GM12878 (cell line): ENCODE data around the gene KTI12. TPM values are rescaled to one million over a fixed set of nuclear protein-coding genes. Genes with fewer than 3 reads are reported as not detected.

Experiments
- ATAC-seq: fragments of 200-7000 bp; cut with Tn5 transposase; 3 replicates; pipeline ENCODE4 v1.9.1; 2020; ENCODE audit warnings: mild to moderate bottlenecking, moderate library complexity
- BruUV-seq: library from RNA; stranded (reverse); fragments of 400-500 nt; replicated peaks from 2 replicates; lab custom pipeline; 2021; lab: Mats Ljungman, UMichigan
- CTCF ChIA-PET: fragments of 300-600 bp; sonication (Branson Sonifier 250); formaldehyde crosslinking; extraction: SDS; loops from one replicate; lab custom pipeline; 2021; ENCODE audit warnings: inconsistent platforms; lab: Yijun Ruan, JAX
- POLR2A ChIA-PET: fragments of 350-600 bp; formaldehyde crosslinking; extraction: SDS; loops from one replicate; lab custom pipeline; 2021; ENCODE audit warnings: inconsistent platforms; lab: Charles Lee
- RAD21 ChIA-PET: fragments of 300-600 bp; sonication (Branson Sonifier 250); formaldehyde crosslinking; loops from one replicate; lab custom pipeline; 2023; ENCODE audit warnings: antibody characterized with exemption; ENCODE audit not compliant: unreplicated experiment; lab: Charles Lee
- SMC1A ChIA-PET: fragments of 300-600 bp; sonication (Branson Sonifier 250); formaldehyde crosslinking; loops from one replicate; lab custom pipeline; 2023; ENCODE audit not compliant: unreplicated experiment, uncharacterized antibody; lab: Charles Lee
- DNase-seq: peaks from one replicate; pipeline ENCODE4 v3.0.0-alpha.2; 2011; ENCODE audit warnings: low read depth, low spot score
- FAIRE-seq: peaks from 3 replicates; lab custom pipeline; 2011; peaks lifted over from hg19 to GRCh38; lab: Jason Lieb, UNC
- H2AFZ ChIP-seq: 2 replicates; pipeline ENCODE4 v1.6.0; 2011; ENCODE audit warnings: low read depth, low read length, control low read depth; ENCODE audit not compliant: control insufficient read depth
- H3K27ac ChIP-seq: 2 replicates; pipeline ENCODE4 v1.5.1; 2011; ENCODE audit warnings: control low read depth; ENCODE audit not compliant: control insufficient read depth, insufficient read depth
- H3K27me3 ChIP-seq, 2 experiments: replicated peaks in 1 of 2; 2 replicates each; pipeline versions ENCODE4 v1.6.0 to v1.6.1; 2011; ENCODE audit warnings: low read length in 1 of 2; ENCODE audit not compliant: control insufficient read depth in 2 of 2, insufficient read depth in 2 of 2
- H3K36me3 ChIP-seq, 2 experiments: 2 replicates each; pipeline ENCODE4 v1.5.1; 2011; ENCODE audit warnings: low read length in 1 of 2; ENCODE audit not compliant: control insufficient read depth in 2 of 2, insufficient read depth in 2 of 2
- H3K4me1 ChIP-seq: 2 replicates; pipeline ENCODE4 v1.6.1; 2011; ENCODE audit warnings: mild to moderate bottlenecking, low read length, moderate library complexity, mixed read lengths; ENCODE audit not compliant: control insufficient read depth, insufficient read depth
- H3K4me2 ChIP-seq: 2 replicates; pipeline ENCODE4 v1.6.0; 2011; ENCODE audit warnings: control low read depth; ENCODE audit not compliant: control insufficient read depth, insufficient read depth
- H3K4me3 ChIP-seq: fragments of 200-600 bp; sonication (generic); 2 replicates; pipeline ENCODE4 v1.5.1; 2016
- H3K79me2 ChIP-seq: 2 replicates; pipeline ENCODE4 v1.6.0; 2011; ENCODE audit warnings: low read length; ENCODE audit not compliant: control insufficient read depth, insufficient read depth
- H3K9ac ChIP-seq: 2 replicates; pipeline ENCODE4 v1.8.0; 2011; ENCODE audit warnings: low read length, control low read depth, mixed read lengths; ENCODE audit not compliant: control insufficient read depth, insufficient read depth
- H3K9me3 ChIP-seq: replicated peaks from 3 replicates; pipeline ENCODE4 v1.5.1; 2011; ENCODE audit warnings: mild to moderate bottlenecking, low read length; ENCODE audit not compliant: control insufficient read depth, insufficient read depth
- H4K20me1 ChIP-seq: 2 replicates; pipeline ENCODE4 v1.6.0; 2011; ENCODE audit not compliant: control insufficient read depth, insufficient read depth
- CREM ChIP-seq: IDR thresholded peaks from 2 replicates; pipeline ENCODE4 v1.6.1; 2014; ENCODE audit warnings: antibody characterized with exemption, low read depth
- EGR1 ChIP-seq, 2 experiments: IDR thresholded peaks; 1 replicate in 1 of 2; 2 replicates in 1 of 2; pipeline ENCODE4 v1.6.1; 2011 to 2012; ENCODE audit warnings: low read depth in 2 of 2, low read length in 2 of 2, borderline replicate concordance in 1 of 2, mild to moderate bottlenecking in 1 of 2, moderate library complexity in 1 of 2
- EZH2 ChIP-seq: IDR thresholded peaks from 2 replicates; pipeline ENCODE4 v1.6.1; 2012; ENCODE audit warnings: low read depth, mild to moderate bottlenecking, control low read depth, inconsistent platforms, low read length, borderline replicate concordance; ENCODE audit not compliant: control insufficient read depth
- FOS ChIP-seq: IDR thresholded peaks from 3 replicates; pipeline ENCODE4 v1.6.1; 2011; ENCODE audit warnings: borderline replicate concordance; ENCODE audit not compliant: insufficient read length; ENCODE audit errors: extremely low read depth
- GABPA ChIP-seq: IDR thresholded peaks from 2 replicates; pipeline ENCODE4 v1.6.1; 2014; ENCODE audit warnings: antibody characterized with exemption, low read depth, mild to moderate bottlenecking, inconsistent platforms
- IKZF2 ChIP-seq, 2 experiments: fragments of 450-650 bp; IDR thresholded peaks; 2 replicates each; pipeline ENCODE4 v1.6.1; 2017; ENCODE audit warnings: mild to moderate bottlenecking in 2 of 2, moderate library complexity in 2 of 2
- JUND ChIP-seq: IDR thresholded peaks from 2 replicates; pipeline ENCODE4 v1.6.1; 2012; ENCODE audit warnings: low read depth, mild to moderate bottlenecking, low read length, improper control_type of control experiment, moderate library complexity
- KLF5 ChIP-seq: fragments of 450-650 bp; IDR thresholded peaks from 2 replicates; pipeline ENCODE4 v1.6.1; 2014; ENCODE audit warnings: mild to moderate bottlenecking; ENCODE audit not compliant: partially characterized antibody
- MYC ChIP-seq: IDR thresholded peaks from 2 replicates; pipeline ENCODE4 v1.6.1; 2011; ENCODE audit warnings: mild to moderate bottlenecking, low read length, moderate library complexity, inconsistent platforms; ENCODE audit not compliant: insufficient read depth, insufficient replicate concordance, insufficient read length, severe bottlenecking
- NR2C1 ChIP-seq: fragments of 450-650 bp; IDR thresholded peaks from 2 replicates; pipeline ENCODE4 v1.6.1; 2017; ENCODE audit warnings: antibody characterized with exemption, mild to moderate bottlenecking, moderate library complexity
- NRF1 ChIP-seq: conservative IDR thresholded peaks from 2 replicates; pipeline ENCODE4 v1.6.1; 2011; ENCODE audit warnings: mild to moderate bottlenecking, low read depth, low read length, improper control_type of control experiment
- PKNOX1 ChIP-seq: fragments of 450-650 bp; IDR thresholded peaks from 2 replicates; pipeline ENCODE4 v1.6.1; 2016; ENCODE audit warnings: mild to moderate bottlenecking
- SIX5 ChIP-seq: IDR thresholded peaks from 2 replicates; pipeline ENCODE4 v1.6.1; 2011; ENCODE audit warnings: mild to moderate bottlenecking, low read depth, low read length, moderate library complexity; ENCODE audit not compliant: severe bottlenecking
- ZNF622 ChIP-seq: fragments of 450-650 bp; IDR thresholded peaks from 2 replicates; pipeline ENCODE4 v1.6.1; 2017; ENCODE audit warnings: mild to moderate bottlenecking, inconsistent platforms
- WGBS: methylation state at CpG from one replicate; pipeline ENCODE4 v1.1.6; 2016; ENCODE audit warnings: low lambda C conversion rate; ENCODE audit not compliant: insufficient replicate concordance, insufficient coverage; ENCODE audit errors: missing lambda C conversion rate; 5-methylcytosine and 5-hydroxymethylcytosine counted together
- in situ Hi-C: fragments of 300-500 bp; cut with MboI; formaldehyde crosslinking; loops from 9 replicates; pipeline ENCODE4 v1.14.3; 2018; ENCODE audit warnings: mixed read lengths
- intact Hi-C: fragments of 100-400 bp; cut with micrococcal nuclease; formaldehyde crosslinking; loops from one replicate; pipeline ENCODE4 v1.14.2; 2022; ENCODE audit not compliant: unreplicated experiment
- polyA plus RNA-seq, 11 experiments: library from polyadenylated mRNA; depleted of rRNA in 4 of 11; unstranded in 6 of 11; stranded (reverse) in 5 of 11; fragments of >200 nt; fragmentation: Nextera tagmentation in 4 of 11; fragmentation: Illumina TruSeq in 1 of 11; extraction: Ambion mirVana in 4 of 11; extraction: Trizol in 1 of 11; gene quantifications; 1 replicate in 1 of 11; 2 replicates in 10 of 11; pipeline versions ENCODE4 v1.2.1 to v1.2.3, GENCODE V29; 2011 to 2016; ENCODE audit warnings: inconsistent platforms in 2 of 11, missing spikeins in 2 of 11, low read depth in 1 of 11
- total RNA-seq, 4 experiments: library from RNA; depleted of rRNA in 3 of 4; stranded (reverse); fragments of >200 nt in 3 of 4; fragmentation: Illumina TruSeq in 1 of 4; extraction: Trizol in 1 of 4; gene quantifications; 2 replicates each; pipeline versions ENCODE4 v1.2.1 to v1.2.3, GENCODE V29; 2013 to 2021
- TF ChIP-seq, protein P1 (sequence below): fragments of 450-650 bp; IDR thresholded peaks from 2 replicates; pipeline ENCODE4 v1.6.1; 2016; ENCODE audit warnings: mild to moderate bottlenecking
- TF ChIP-seq, protein P2 (sequence below): fragments of 450-650 bp; conservative IDR thresholded peaks from 2 replicates; pipeline ENCODE4 v1.6.1; 2017; ENCODE audit warnings: mild to moderate bottlenecking, moderate library complexity

KTI12 gene
- total and polyA plus RNA-seq, 10 of the 15 experiments (the other 5 are each of a cell fraction or from before 2014, with no cell fraction given) = 2.7 to 32.4 (median 17.6) TPM

- Histone ChIP-seq H2AFZ (no peak overlapping the region), H3K36me3 (peaks cover 0 to 7% of the 10 kb centered on the region in 2 experiments; a peak in 2 of 4 replicates), H3K9ac (peak overlapping the region; percentile 87; the same call in 1 of the 2 replicates), H3K4me3 (peak overlapping the region; percentile 79), H3K9me3 (no peaks in the 10 kb centered on the region)
- FAIRE-seq = no peak
- TF ChIP-seq NR2C1 (no peak), FOS (no peak), NRF1 (no peak), EGR1 (IDR thresholded peaks at IDR 0.05; ENCODE audit: borderline replicate concordance in 1 of 2, low read depth in 2 of 2, low read length in 2 of 2) (no peak), EZH2 (no peak), MYC (no peak), PKNOX1 (no peak), SIX5 (no peak), GABPA (no peak), IKZF2 (IDR thresholded peaks at IDR 0.05) (no peak), JUND (no peak), KLF5 (no peak), CREM (no peak), ZNF622 (no peak)
- TF ChIP-seq, protein P1, sequence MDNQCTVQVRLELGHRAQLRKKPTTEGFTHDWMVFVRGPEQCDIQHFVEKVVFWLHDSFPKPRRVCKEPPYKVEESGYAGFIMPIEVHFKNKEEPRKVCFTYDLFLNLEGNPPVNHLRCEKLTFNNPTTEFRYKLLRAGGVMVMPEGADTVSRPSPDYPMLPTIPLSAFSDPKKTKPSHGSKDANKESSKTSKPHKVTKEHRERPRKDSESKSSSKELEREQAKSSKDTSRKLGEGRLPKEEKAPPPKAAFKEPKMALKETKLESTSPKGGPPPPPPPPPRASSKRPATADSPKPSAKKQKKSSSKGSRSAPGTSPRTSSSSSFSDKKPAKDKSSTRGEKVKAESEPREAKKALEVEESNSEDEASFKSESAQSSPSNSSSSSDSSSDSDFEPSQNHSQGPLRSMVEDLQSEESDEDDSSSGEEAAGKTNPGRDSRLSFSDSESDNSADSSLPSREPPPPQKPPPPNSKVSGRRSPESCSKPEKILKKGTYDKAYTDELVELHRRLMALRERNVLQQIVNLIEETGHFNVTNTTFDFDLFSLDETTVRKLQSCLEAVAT = no peak
- TF ChIP-seq, protein P2, sequence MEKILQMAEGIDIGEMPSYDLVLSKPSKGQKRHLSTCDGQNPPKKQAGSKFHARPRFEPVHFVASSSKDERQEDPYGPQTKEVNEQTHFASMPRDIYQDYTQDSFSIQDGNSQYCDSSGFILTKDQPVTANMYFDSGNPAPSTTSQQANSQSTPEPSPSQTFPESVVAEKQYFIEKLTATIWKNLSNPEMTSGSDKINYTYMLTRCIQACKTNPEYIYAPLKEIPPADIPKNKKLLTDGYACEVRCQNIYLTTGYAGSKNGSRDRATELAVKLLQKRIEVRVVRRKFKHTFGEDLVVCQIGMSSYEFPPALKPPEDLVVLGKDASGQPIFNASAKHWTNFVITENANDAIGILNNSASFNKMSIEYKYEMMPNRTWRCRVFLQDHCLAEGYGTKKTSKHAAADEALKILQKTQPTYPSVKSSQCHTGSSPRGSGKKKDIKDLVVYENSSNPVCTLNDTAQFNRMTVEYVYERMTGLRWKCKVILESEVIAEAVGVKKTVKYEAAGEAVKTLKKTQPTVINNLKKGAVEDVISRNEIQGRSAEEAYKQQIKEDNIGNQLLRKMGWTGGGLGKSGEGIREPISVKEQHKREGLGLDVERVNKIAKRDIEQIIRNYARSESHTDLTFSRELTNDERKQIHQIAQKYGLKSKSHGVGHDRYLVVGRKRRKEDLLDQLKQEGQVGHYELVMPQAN = no peak
- TF ChIP-seq, all 136 proteins: peak for 0
- ATAC-seq = no peak
- H3K4me1 ChIP-seq = peaks cover 4% of the 10 kb centered on the region; the same call in 1 of the 2 replicates
- in situ Hi-C loops (no loop called here), intact Hi-C loops (no loop called here)
- ChIA-PET CTCF (interaction anchor here (0.7 kb wide), 1 partner anchor 216 kb away, joined by 3 read pairs; no protein-coding TSS in a partner anchor), RAD21 (interaction anchor here (1.2 kb wide), 1 partner anchor 25 kb away, joined by 3 read pairs; no protein-coding TSS in a partner anchor), POLR2A (interaction anchor here (1.1 to 4.0 kb wide), 2 partner anchors 22 to 26 kb away, joined by 3 to 37 read pairs; partner anchors contain the start of gene KTI12), SMC1A (interaction anchor here (0.7 to 4.1 kb wide), 4 partner anchors 9 to 26 kb away, joined by 3 to 18 read pairs (median 7); no protein-coding TSS in a partner anchor)
- no peaks in the 10 kb centered on the region for H4K20me1 ChIP-seq
- H3K79me2 ChIP-seq = peaks cover 67% of the 10 kb centered on the region
- H3K4me2 ChIP-seq = peak overlapping the region; percentile 90
- H3K27ac ChIP-seq = no peak overlapping the region
- WGBS = 58% methylated on average over 1 of the region's 1 CpG
- H3K27me3 ChIP-seq = no peaks in the 10 kb centered on the region
- no peak for DNase-seq
- BruUV-seq = no TSS peak
These were observed 24.3 kb upstream of the KTI12 start for GRCh38 chr1:52057876-52058415.
